ENCODE data around the gene PIP5K1C. TPM values are rescaled to one million over a fixed set of nuclear protein-coding genes. Genes with fewer than 3 reads are reported as not detected.

Gene PIP5K1C
- total RNA-seq, 4 donors from 2014 or later, result 25.4 to 91.1 (median 36.4) TPM

DNA sequence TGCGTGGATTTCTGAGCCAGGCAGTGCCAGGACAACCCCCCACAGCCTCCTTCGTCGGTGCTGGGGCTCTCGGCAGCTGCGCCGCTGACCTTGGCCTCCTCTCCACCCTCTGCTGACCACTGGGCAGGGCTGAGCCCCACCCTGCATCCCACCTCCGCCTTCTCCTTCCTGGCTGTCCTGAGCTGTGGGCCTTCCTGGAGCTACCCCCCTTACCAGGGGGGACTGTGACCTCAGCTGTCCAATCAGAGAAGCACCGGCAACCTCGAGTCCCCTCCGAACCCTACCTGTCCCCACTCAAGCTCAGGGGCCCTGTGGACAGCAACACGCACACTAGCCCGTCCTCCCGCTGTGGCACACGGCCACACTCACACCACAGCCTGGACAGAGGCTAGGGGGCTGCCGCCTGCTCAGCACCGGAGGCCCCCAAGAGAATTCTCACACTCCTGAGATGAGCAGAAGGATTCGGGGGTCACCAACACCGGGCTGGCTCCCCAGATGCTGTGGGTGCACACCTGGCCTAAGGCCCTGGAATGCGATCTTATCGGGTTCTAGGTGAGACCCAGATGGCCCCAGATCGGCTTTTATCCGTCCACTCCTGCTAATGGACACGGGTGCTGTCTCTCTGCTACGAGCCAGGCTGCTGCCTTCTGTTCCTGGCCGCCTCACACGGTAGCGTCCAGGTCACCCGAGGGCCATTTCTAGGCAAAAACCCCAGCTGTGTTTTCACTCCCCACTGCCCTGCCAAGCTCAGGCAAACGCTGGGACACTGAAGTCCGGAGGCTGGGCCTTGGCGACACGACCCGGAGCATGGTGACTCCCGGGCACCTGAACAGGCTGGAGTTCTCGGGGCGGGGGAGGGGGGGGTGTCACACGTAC lies 41.2 kb downstream of the PIP5K1C start:
- H3K27me3 ChIP-seq, result no peaks in the 10 kb centered on the region
- no peak for DNase-seq
- 93% methylated on average over 36 of the region's 37 CpGs; no CpG with 5 or more reads in 1 of the 2 donors for WGBS, 2 donors (ENCODE audit: low coverage in 1 of 2)
- in situ Hi-C loops (cut with MboI; ENCODE audit: low pct_ligation_motif_present in 1 of 4, low pct_unique_long_range_greater_than_20kb in 1 of 4, low sequenced_read_pairs in 3 of 4), result no loop called here
- intact Hi-C loops (cut with DNase I; ENCODE audit: low total_unique reads), result no loop called here
- H3K4me3 ChIP-seq, result no peak overlapping the region
- no peak for TF ChIP-seq EP300 (IDR thresholded peaks at IDR 0.05; ENCODE audit: low read depth)
- TF ChIP-seq POLR2AphosphoS5 (IDR thresholded peaks at IDR 0.05), result no peak
- TF ChIP-seq, protein P1, sequence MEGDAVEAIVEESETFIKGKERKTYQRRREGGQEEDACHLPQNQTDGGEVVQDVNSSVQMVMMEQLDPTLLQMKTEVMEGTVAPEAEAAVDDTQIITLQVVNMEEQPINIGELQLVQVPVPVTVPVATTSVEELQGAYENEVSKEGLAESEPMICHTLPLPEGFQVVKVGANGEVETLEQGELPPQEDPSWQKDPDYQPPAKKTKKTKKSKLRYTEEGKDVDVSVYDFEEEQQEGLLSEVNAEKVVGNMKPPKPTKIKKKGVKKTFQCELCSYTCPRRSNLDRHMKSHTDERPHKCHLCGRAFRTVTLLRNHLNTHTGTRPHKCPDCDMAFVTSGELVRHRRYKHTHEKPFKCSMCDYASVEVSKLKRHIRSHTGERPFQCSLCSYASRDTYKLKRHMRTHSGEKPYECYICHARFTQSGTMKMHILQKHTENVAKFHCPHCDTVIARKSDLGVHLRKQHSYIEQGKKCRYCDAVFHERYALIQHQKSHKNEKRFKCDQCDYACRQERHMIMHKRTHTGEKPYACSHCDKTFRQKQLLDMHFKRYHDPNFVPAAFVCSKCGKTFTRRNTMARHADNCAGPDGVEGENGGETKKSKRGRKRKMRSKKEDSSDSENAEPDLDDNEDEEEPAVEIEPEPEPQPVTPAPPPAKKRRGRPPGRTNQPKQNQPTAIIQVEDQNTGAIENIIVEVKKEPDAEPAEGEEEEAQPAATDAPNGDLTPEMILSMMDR (IDR thresholded peaks at IDR 0.05), result no peak
- no peak for TF ChIP-seq POLR2A (IDR thresholded peaks at IDR 0.05)
- peaks cover 0 to 34% (median 12%) of the 10 kb centered on the region in 4 donors for H3K36me3 ChIP-seq
- no peaks in the 10 kb centered on the region for H3K9me3 ChIP-seq
- H3K27ac ChIP-seq, result no peak overlapping the region
- H3K4me1 ChIP-seq, result no peaks in the 10 kb centered on the region

DNA sequence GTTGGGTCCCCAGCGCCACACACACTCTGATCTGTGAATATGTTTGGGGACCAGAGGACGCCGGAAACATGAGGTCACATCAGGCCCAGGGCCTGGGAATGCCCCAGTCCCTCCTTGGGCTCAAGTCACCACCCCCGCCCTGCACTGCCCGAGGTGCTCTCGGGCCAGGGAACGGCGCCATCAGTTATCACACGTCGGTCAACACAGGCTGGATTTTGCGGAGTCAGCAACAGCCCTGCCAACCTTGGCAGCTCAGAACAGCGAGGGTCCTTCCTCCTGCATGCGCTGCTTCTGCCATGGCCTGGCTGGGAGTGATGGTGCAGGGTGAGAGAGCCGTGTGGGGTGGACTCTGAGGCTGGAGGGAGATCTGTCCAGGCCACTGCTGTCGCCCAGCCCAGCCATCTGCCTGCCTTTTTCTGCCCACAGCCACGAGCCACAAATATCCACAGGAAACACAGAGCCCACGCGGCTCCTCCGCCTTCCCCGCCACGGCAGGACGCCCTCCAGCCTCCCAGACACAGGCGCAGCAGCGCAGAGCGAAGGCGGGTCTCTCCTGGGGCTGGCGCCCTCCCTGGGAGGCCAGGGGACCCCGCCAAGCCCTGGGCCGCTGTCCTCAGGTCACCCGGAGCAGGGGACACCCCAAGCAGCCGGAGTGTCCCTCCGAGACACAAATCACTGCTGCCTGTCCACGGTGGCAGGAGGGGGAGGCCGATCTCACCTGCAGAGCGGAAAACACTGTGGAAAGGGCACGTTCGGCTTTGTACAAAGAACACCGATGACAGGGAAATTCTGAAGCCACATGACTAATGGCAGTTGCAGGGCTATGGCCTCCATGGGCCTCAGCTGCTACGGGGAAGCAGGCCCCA lies 42.0 kb downstream of the PIP5K1C start:
- no peaks in the 10 kb centered on the region for H3K4me1 ChIP-seq
- no peak overlapping the region for H3K4me3 ChIP-seq
- no peaks in the 10 kb centered on the region for H3K27me3 ChIP-seq
- in situ Hi-C loops (cut with MboI; ENCODE audit: low pct_ligation_motif_present in 1 of 4, low pct_unique_long_range_greater_than_20kb in 1 of 4, low sequenced_read_pairs in 3 of 4), result no loop called here
- intact Hi-C loops (cut with DNase I; ENCODE audit: low total_unique reads), result no loop called here
- 90% methylated on average over 36 of the region's 39 CpGs; no CpG with 5 or more reads in 1 of the 2 donors for WGBS, 2 donors (ENCODE audit: low coverage in 1 of 2)
- TF ChIP-seq POLR2AphosphoS5 (IDR thresholded peaks at IDR 0.05) (no peak), POLR2A (IDR thresholded peaks at IDR 0.05) (no peak), EP300 (IDR thresholded peaks at IDR 0.05; ENCODE audit: low read depth) (no peak)
- TF ChIP-seq, protein P1 (IDR thresholded peaks at IDR 0.05), result no peak
- no peak overlapping the region for H3K27ac ChIP-seq
- DNase-seq, result no peak
- H3K36me3 ChIP-seq, result peaks cover 0 to 28% (median 13%) of the 10 kb centered on the region in 4 donors
- H3K9me3 ChIP-seq, result no peaks in the 10 kb centered on the region

DNA sequence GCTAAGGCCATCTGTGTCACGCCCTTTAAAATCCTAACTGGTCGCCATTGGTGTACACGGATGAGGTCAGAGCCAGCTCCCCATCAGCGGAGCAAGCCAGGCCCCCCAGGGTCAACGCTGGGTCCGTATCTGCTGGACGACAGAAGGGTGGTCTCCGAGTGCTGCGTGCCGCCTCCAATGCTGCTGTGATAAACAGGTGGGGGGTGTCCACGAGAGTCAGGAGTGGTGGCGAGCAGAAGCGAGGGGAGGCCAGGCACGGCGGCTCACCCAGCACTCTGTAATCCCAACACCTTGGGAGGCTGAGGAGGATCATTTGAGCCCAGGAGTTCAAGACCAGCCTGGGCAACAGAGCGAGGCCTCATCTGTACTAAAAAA lies 42.9 kb downstream of the PIP5K1C start:
- no peaks in the 10 kb centered on the region for H3K9me3 ChIP-seq
- in situ Hi-C loops (cut with MboI; ENCODE audit: low pct_ligation_motif_present in 1 of 4, low pct_unique_long_range_greater_than_20kb in 1 of 4, low sequenced_read_pairs in 3 of 4) (no loop called here), intact Hi-C loops (cut with DNase I; ENCODE audit: low total_unique reads) (no loop called here)
- no peaks in the 10 kb centered on the region for H3K27me3 ChIP-seq
- H3K36me3 ChIP-seq, result peaks cover 0 to 34% (median 14%) of the 10 kb centered on the region in 4 donors
- H3K4me1 ChIP-seq, result no peaks in the 10 kb centered on the region
- no peak overlapping the region for H3K4me3 ChIP-seq
- no peak overlapping the region for H3K27ac ChIP-seq
- WGBS, 2 donors (ENCODE audit: low coverage in 1 of 2), result 98 to 100% methylated on average over 4 to 16 of the region's 16 CpGs
- TF ChIP-seq POLR2A (IDR thresholded peaks at IDR 0.05), result no peak
- no peak for TF ChIP-seq POLR2AphosphoS5 (IDR thresholded peaks at IDR 0.05)
- TF ChIP-seq, protein P1 (IDR thresholded peaks at IDR 0.05), result no peak
- no peak for TF ChIP-seq EP300 (IDR thresholded peaks at IDR 0.05; ENCODE audit: low read depth)
- no peak for DNase-seq
